ENCODE measurements around the gene ZHX3. TPM values are rescaled to one million over a fixed set of nuclear protein-coding genes. Genes with fewer than 3 reads are reported as not detected.

Gene ZHX3
- total and polyA plus RNA-seq, 2 experiments from 2014 or later, result 5.8 to 10.3 TPM

GRCh38 chr20:41347523-41348429 is 30.2 kb upstream of the ZHX3 start:
- H3K4me3 ChIP-seq, result no peak overlapping the region
- TF ChIP-seq CTCF (IDR thresholded peaks at IDR 0.05; ENCODE audit: low read depth, low read length), result no peak
- DNase-seq (ENCODE audit: low read depth in 1 of 2, low spot score in 1 of 2), result peak in 1 of 2 donors; percentile 54
- H3K9me3 ChIP-seq (ENCODE audit: low read depth), result no peaks in the 10 kb centered on the region
- no peak overlapping the region for H3K27ac ChIP-seq
- peaks cover 3% of the 10 kb centered on the region for H3K36me3 ChIP-seq
- no peaks in the 10 kb centered on the region for H3K4me1 ChIP-seq (ENCODE audit: low read depth)
- no peaks in the 10 kb centered on the region for H3K27me3 ChIP-seq

- Histone ChIP-seq H3K36me3 (peaks cover 3% of the 10 kb centered on the region), H3K4me3 (no peak overlapping the region), H3K9me3 (ENCODE audit: low read depth) (no peaks in the 10 kb centered on the region), H3K27ac (no peak overlapping the region), H3K27me3 (no peaks in the 10 kb centered on the region), H3K4me1 (ENCODE audit: low read depth) (peaks cover 8% of the 10 kb centered on the region)
- DNase-seq (ENCODE audit: low read depth in 1 of 2, low spot score in 1 of 2), result no peak
- TF ChIP-seq CTCF (IDR thresholded peaks at IDR 0.05; ENCODE audit: low read depth, low read length), result no peak
Observed at GRCh38 chr20:41345729-41346067, 28.2 kb upstream of the ZHX3 start.

GRCh38 chr20:41344938-41345728 is 27.6 kb upstream of the ZHX3 start:
- Histone ChIP-seq H3K27me3 (no peaks in the 10 kb centered on the region), H3K4me1 (ENCODE audit: low read depth) (peaks cover 8% of the 10 kb centered on the region), H3K27ac (no peak overlapping the region), H3K9me3 (ENCODE audit: low read depth) (no peaks in the 10 kb centered on the region), H3K36me3 (peaks cover 3% of the 10 kb centered on the region), H3K4me3 (no peak overlapping the region)
- DNase-seq (ENCODE audit: low read depth in 1 of 2, low spot score in 1 of 2), result no peak
- no peak for TF ChIP-seq CTCF (IDR thresholded peaks at IDR 0.05; ENCODE audit: low read depth, low read length)

GRCh38 chr20:41344477-41344876 is 26.9 kb upstream of the ZHX3 start:
- Histone ChIP-seq H3K27me3 (peaks cover 4% of the 10 kb centered on the region), H3K36me3 (peaks cover 3% of the 10 kb centered on the region), H3K27ac (no peak overlapping the region), H3K4me3 (no peak overlapping the region), H3K4me1 (ENCODE audit: low read depth) (peaks cover 8% of the 10 kb centered on the region), H3K9me3 (ENCODE audit: low read depth) (no peaks in the 10 kb centered on the region)
- no peak for TF ChIP-seq CTCF (IDR thresholded peaks at IDR 0.05; ENCODE audit: low read depth, low read length)
- DNase-seq (ENCODE audit: low read depth in 1 of 2, low spot score in 1 of 2), result no peak

- H3K27me3 ChIP-seq, result peaks cover 8% of the 10 kb centered on the region
- no peaks in the 10 kb centered on the region for H3K9me3 ChIP-seq (ENCODE audit: low read depth)
- no peaks in the 10 kb centered on the region for H3K36me3 ChIP-seq
- no peak for TF ChIP-seq CTCF (IDR thresholded peaks at IDR 0.05; ENCODE audit: low read depth, low read length)
- no peak overlapping the region for H3K4me3 ChIP-seq
- H3K27ac ChIP-seq, result no peak overlapping the region
- no peak for DNase-seq (ENCODE audit: low read depth in 1 of 2, low spot score in 1 of 2)
- peaks cover 8% of the 10 kb centered on the region for H3K4me1 ChIP-seq (ENCODE audit: low read depth)
Observed at GRCh38 chr20:41342474-41343464, 25.2 kb upstream of the ZHX3 start.

All from cardiac muscle cell (in vitro differentiated cells and primary cell).